Measurements from ENCODE around the gene GIMAP4.

The GIMAP4 gene

GRCh38 chr7:150553163-150553562 lies 14.0 kb upstream of the GIMAP4 start:
- ChIA-PET POLR2A (ENCODE audit: low non-redundant PET) (no interaction called here), CTCF (interaction anchor here (0.7 kb wide), 1 partner anchor 9 kb away, joined by 3 read pairs; no protein-coding TSS in a partner anchor)
- DNase-seq (ENCODE audit: low spot score): no peak
- no peak for TF ChIP-seq CTCF (conservative IDR thresholded peaks at IDR 0.05; ENCODE audit: low read depth)
- no peak overlapping the region for H3K27ac ChIP-seq

DNA sequence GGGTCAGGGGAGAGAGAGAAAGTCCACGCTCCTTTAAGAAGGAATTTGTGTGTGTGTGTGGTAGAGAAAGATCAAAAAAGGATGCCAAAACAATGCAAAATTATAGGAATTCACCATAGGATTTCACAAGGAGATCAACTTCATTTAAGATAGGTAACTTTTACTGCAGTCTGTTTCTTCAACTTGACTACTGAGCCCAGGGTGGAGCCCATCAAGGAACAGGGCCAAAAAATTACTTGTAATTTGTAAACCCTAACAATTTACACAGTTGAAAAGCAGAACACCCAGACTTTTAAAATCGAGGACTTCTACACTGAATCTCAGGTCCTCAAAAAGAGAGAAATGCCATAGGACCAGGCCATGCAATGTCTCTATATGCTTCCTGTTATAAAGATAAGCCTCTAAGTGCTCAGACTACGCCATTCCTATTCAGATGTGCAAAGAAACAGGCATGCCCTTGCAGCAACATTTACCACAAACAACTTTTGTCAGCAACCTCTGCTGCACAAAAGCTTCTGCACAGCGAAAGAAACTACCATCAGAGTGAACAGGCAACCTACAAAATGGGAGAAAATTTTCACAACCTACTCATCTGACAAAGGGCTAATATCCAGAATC lies 10.6 kb upstream of the GIMAP4 start:
- POLR2A ChIA-PET (ENCODE audit: low non-redundant PET): no interaction called here
- DNase-seq (ENCODE audit: low spot score): no peak
- CTCF ChIA-PET: no interaction called here
- H3K27ac ChIP-seq: no peak overlapping the region
- TF ChIP-seq CTCF (conservative IDR thresholded peaks at IDR 0.05; ENCODE audit: low read depth): no peak

DNA sequence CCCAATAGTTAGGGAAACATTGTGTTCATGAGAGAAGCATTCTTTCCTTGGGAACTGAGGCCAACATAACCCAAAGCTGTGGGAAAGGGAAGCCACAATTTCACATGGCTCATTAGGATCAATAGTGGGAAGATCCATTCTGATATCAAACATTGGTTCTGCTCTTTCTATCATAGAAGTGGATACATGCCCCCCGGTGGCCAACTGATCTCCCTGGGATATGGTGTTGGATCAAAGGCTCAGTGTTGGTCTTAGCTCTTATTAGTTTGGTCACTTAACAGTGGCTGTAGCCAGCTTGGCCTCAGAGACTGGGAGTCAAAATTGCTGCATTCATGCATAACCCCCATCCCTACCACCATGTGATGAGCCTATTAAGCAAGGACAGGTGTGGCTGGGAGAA lies 6.7 kb upstream of the GIMAP4 start:
- no peak for TF ChIP-seq CTCF (conservative IDR thresholded peaks at IDR 0.05; ENCODE audit: low read depth)
- H3K27ac ChIP-seq: no peak overlapping the region
- ChIA-PET POLR2A (ENCODE audit: low non-redundant PET) (no interaction called here), CTCF (no interaction called here)
- DNase-seq (ENCODE audit: low spot score): no peak

DNA sequence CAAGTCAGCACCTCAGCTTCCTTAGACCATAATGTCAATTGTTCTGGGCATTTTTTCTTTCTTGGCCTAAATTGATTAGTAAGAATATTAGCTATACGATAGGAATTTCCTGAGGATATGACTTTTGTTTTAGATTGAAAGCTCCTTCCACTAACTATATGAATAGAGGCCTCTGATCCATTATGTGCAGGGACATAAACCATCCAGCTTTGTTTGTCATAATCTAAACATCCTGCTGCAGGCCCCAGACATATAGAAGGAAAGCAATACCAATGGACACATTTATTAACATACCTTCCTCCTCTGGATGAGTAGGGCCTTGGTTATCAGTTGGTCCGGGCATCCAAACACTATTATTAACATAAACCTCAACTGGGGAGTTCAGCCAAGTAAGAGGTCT lies 4.3 kb upstream of the GIMAP4 start:
- ChIA-PET CTCF (no interaction called here), POLR2A (ENCODE audit: low non-redundant PET) (no interaction called here)
- TF ChIP-seq CTCF (conservative IDR thresholded peaks at IDR 0.05; ENCODE audit: low read depth): no peak
- DNase-seq (ENCODE audit: low spot score): no peak
- H3K27ac ChIP-seq: no peak overlapping the region

DNA sequence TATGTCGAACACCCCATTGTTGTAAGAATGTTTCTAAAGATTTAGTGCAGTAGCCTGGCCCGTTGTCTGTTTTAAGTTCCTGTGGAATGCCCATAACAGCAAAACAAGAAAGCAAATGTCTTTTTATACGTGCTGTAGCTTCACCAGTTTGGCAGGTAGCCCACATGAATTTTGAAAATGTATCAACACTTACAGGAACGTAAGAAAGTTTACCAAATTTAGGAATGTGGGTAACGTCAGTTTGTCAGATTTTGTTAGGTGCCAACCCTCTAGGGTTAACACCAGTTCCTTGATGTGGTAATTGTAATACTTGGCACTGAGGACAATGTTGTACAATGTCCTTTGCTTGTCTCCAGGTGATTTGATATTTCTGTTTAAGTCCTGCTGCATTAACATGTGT lies 3.2 kb upstream of the GIMAP4 start:
- ChIA-PET CTCF (no interaction called here), POLR2A (ENCODE audit: low non-redundant PET) (no interaction called here)
- DNase-seq (ENCODE audit: low spot score): no peak
- TF ChIP-seq CTCF (conservative IDR thresholded peaks at IDR 0.05; ENCODE audit: low read depth): no peak
- no peak overlapping the region for H3K27ac ChIP-seq

- no peak overlapping the region for H3K27ac ChIP-seq
Measured at GRCh38 chr7:150564566-150564965, 2.6 kb upstream of the GIMAP4 start.

More at GRCh38 chr7:150564566-150564965, 2.6 kb upstream of the GIMAP4 start:
- POLR2A ChIA-PET (ENCODE audit: low non-redundant PET): no interaction called here
- no peak for TF ChIP-seq CTCF (conservative IDR thresholded peaks at IDR 0.05; ENCODE audit: low read depth)
- CTCF ChIA-PET: interaction anchor here (0.6 kb wide), 1 partner anchor 521 kb away, joined by 5 read pairs; no protein-coding TSS in a partner anchor
- DNase-seq (ENCODE audit: low spot score): no peak

All from RWPE1 (cell line).